ENCODE measurements around the gene PPM1A.

PPM1A gene

DNA sequence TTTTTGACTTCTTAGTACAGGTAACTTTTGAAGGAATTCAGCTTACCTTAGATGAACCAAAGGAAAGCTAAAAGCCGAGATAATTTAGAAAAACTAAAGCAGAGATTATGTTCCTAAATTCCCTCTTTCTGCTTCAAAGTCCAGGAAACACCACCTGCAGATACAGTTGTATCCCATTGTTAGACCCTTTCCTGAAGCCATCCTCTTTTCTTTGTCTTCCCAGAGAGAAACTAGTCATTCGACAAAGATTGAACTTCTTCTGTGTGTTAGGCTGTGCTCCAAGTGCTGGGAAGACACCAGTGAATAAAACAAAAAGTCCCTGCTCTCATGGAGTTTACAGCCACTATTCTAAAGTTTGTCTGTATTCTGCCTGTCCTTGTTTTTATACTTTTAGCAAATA, 29.3 kb downstream of the PPM1A start:
- no peak overlapping the region for H3K27ac ChIP-seq
- TF ChIP-seq CTCF (IDR thresholded peaks at IDR 0.05), result no peak
- TF ChIP-seq ZFX (IDR thresholded peaks at IDR 0.05; ENCODE audit: borderline replicate concordance), result no peak

- no peak overlapping the region for H3K27ac ChIP-seq
- TF ChIP-seq ZFX (IDR thresholded peaks at IDR 0.05; ENCODE audit: borderline replicate concordance) (no peak), CTCF (IDR thresholded peaks at IDR 0.05) (no peak)
Observed at GRCh38 chr14:60287452-60287851, 38.4 kb downstream of the PPM1A start.

GRCh38 chr14:60288279-60288678, 39.3 kb downstream of the PPM1A start:
- TF ChIP-seq ZFX (IDR thresholded peaks at IDR 0.05; ENCODE audit: borderline replicate concordance) (no peak), CTCF (IDR thresholded peaks at IDR 0.05) (no peak)
- H3K27ac ChIP-seq, result no peak overlapping the region

DNA sequence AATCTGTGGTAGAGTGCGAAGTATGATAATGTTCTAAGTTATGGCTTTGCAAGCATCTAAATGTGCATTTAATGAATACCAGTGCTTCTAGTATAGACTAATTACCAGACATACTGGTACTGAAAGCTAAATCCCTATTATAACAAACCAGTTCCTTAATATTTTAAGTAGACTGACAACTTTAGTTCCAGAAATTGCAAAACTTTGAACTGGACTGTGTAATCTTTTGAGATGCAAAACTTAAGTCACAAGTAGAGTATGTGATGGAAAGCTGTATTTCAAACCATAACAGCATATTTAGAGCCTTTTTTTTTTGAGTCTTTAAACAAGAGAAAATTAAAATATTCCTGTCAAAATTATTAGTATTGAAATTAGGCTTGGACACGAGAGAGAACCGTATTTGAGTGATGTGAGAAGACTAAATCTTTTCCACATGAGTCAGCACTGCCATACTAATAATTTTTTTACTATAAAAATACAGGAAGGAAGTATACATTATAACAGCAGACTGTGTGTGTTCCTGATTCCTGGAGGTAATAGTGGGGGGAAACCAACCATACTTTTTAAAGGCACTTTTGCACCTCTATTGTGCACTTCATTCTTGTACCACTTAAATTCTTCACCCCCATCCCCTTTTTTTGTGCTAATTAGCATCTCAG, 45.5 kb downstream of the PPM1A start:
- H3K27ac ChIP-seq, result no peak overlapping the region
- TF ChIP-seq CTCF (IDR thresholded peaks at IDR 0.05), result no peak
- TF ChIP-seq ZFX (IDR thresholded peaks at IDR 0.05; ENCODE audit: borderline replicate concordance), result no peak

DNA sequence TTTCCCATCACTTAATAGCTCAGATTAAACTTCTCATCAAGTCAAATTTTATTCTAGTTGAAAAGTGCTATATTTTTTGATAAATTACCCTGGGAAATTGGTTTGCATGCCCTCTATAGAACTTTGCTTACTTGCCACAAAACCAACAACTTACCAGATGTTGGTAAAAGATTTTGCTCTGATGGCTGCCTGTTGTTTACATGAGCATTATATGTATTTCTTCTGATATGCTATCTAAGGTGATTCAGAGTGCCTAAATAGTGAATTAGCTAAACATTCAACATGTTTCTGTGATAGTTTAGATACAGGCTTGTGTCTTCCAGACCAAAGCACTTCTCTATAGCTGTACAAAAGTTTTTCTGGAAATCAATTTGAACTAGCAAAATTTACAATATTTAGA, 51.0 kb downstream of the PPM1A start:
- no peak for TF ChIP-seq CTCF (IDR thresholded peaks at IDR 0.05)
- no peak overlapping the region for H3K27ac ChIP-seq

DNA sequence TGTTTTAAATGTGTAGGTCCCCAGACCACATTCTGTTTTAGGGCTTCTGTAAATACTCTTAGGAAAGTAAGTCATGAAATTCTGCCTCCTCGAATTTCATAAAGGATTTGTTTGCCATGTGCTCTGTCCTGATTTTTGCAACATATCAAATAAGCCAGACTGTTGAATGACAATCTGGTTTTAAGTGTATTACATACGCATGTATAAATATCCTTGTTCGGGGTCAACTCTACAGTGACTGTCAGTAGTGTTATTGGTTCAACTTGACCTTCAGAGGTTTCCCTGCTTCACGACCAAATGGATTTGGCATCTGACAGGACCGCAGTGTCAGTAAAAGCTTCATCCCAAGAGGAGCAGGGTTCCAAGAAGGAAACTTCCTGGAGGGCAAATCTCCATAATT, 52.7 kb downstream of the PPM1A start:
- no peak overlapping the region for H3K27ac ChIP-seq
- TF ChIP-seq CTCF (IDR thresholded peaks at IDR 0.05) (no peak), ZFX (IDR thresholded peaks at IDR 0.05; ENCODE audit: borderline replicate concordance) (no peak)

- H3K27ac ChIP-seq, result no peak overlapping the region
- TF ChIP-seq CTCF (IDR thresholded peaks at IDR 0.05) (no peak), ZFX (IDR thresholded peaks at IDR 0.05; ENCODE audit: borderline replicate concordance) (no peak)
Observed at GRCh38 chr14:60302663-60303062, 53.6 kb downstream of the PPM1A start.

All from 22Rv1 (cell line).